SK-N-SH (cell line): ENCODE data around the gene COBL. TPM values are rescaled to one million over a fixed set of nuclear protein-coding genes. Genes with fewer than 3 reads are reported as not detected.

ENCODE experiments used
- CTCF ChIA-PET: fragments of 300-600, 350-600 bp; formaldehyde crosslinking; extraction: SDS; loops from one replicate; lab custom pipeline; 2021; lab: Yijun Ruan, JAX
- POLR2A ChIA-PET: fragments of 350-600 bp; sonication (Branson Sonifier 250); formaldehyde crosslinking; extraction: SDS; loops from one replicate; lab custom pipeline; 2020; ENCODE audit warnings: antibody characterized with exemption, inconsistent platforms; lab: Yijun Ruan, JAX
- DNase-seq: peaks from one replicate; pipeline ENCODE4 v3.0.0; 2012
- H2AFZ ChIP-seq: fragments of 200-600 bp; sonication (generic); 2 replicates; pipeline ENCODE4 v1.8.1; 2016; ENCODE audit warnings: antibody characterized with exemption, mild to moderate bottlenecking, low read depth
- H3F3A ChIP-seq: fragments of 200-600 bp; sonication (generic); replicated peaks from 2 replicates; pipeline ENCODE3; 2016; ENCODE audit warnings: antibody characterized with exemption, mild to moderate bottlenecking; ENCODE audit not compliant: insufficient read depth
- H3K27ac ChIP-seq, 2 experiments: fragments of 200-500 bp in 1 of 2; fragments of 200-600 bp in 1 of 2; sonication (Bioruptor generic) in 1 of 2; sonication (generic), shearing (Covaris generic) in 1 of 2; 2 replicates each; pipeline versions ENCODE4 v1.5.1 to v1.6.1; 2014 to 2016; ENCODE audit warnings: low read depth in 2 of 2, inconsistent platforms in 1 of 2, low read length in 1 of 2, mild to moderate bottlenecking in 1 of 2, mixed read lengths in 1 of 2
- H3K27me3 ChIP-seq: fragments of 200-600 bp; sonication (generic), shearing (Covaris generic); 2 replicates; pipeline ENCODE4 v1.6.1; 2016; ENCODE audit warnings: mixed run types; ENCODE audit not compliant: insufficient read depth
- H3K36me3 ChIP-seq, 2 experiments: fragments of 200-500 bp in 1 of 2; fragments of 200-600 bp in 1 of 2; sonication (Bioruptor generic) in 1 of 2; sonication (generic) in 1 of 2; replicated peaks in 1 of 2; 2 replicates each; pipeline versions ENCODE3 to v1.5.1; 2014 to 2016; ENCODE audit warnings: low read length in 1 of 2, mild to moderate bottlenecking in 1 of 2; ENCODE audit not compliant: insufficient read depth in 2 of 2, control insufficient read depth in 1 of 2
- H3K4me1 ChIP-seq, 2 experiments: fragments of 200-500 bp in 1 of 2; fragments of 200-600 bp in 1 of 2; sonication (Bioruptor generic) in 1 of 2; sonication (generic), shearing (Covaris generic) in 1 of 2; 2 replicates each; pipeline versions ENCODE4 v1.5.1 to v1.6.1; 2014 to 2016; ENCODE audit warnings: low read depth in 1 of 2, low read length in 1 of 2, mixed run types in 1 of 2; ENCODE audit not compliant: insufficient read depth in 2 of 2, control insufficient read depth in 1 of 2
- H3K4me2 ChIP-seq: fragments of 200-600 bp; sonication (generic), shearing (Covaris generic); 2 replicates; pipeline ENCODE4 v1.6.1; 2017; ENCODE audit warnings: mixed run types
- H3K4me3 ChIP-seq, 2 experiments: fragments of 200-500 bp in 1 of 2; fragments of 200-600 bp in 1 of 2; sonication (Bioruptor generic) in 1 of 2; sonication (generic), shearing (Covaris generic) in 1 of 2; 2 replicates each; pipeline versions ENCODE4 v1.5.1 to v1.8.1; 2014 to 2016; ENCODE audit warnings: low read depth in 2 of 2, inconsistent platforms in 1 of 2, low read length in 1 of 2, mild to moderate bottlenecking in 1 of 2, mixed read lengths in 1 of 2, moderate library complexity in 1 of 2
- H3K79me2 ChIP-seq: fragments of 200-600 bp; sonication (generic); 2 replicates; pipeline ENCODE4 v1.8.1; 2017; ENCODE audit warnings: mild to moderate bottlenecking; ENCODE audit not compliant: insufficient read depth
- H3K9ac ChIP-seq: fragments of 200-600 bp; sonication (generic); 2 replicates; pipeline ENCODE4 v1.6.1; 2017; ENCODE audit warnings: mixed run types
- H3K9me2 ChIP-seq: fragments of 200-600 bp; sonication (generic); 2 replicates; pipeline ENCODE4 v1.6.1; 2017; ENCODE audit warnings: mixed run types
- H3K9me3 ChIP-seq: fragments of 200-600 bp; sonication (generic); 2 replicates; pipeline ENCODE4 v1.6.1; 2017; ENCODE audit warnings: mixed run types, mild to moderate bottlenecking, moderate library complexity
- H4K20me1 ChIP-seq: fragments of 200-600 bp; sonication (generic); 2 replicates; pipeline ENCODE4 v1.6.1; 2017; ENCODE audit warnings: mild to moderate bottlenecking, mixed run types; ENCODE audit not compliant: insufficient read depth
- EZH2phosphoT487 ChIP-seq: fragments of 200-600 bp; sonication (generic); IDR thresholded peaks from 2 replicates; pipeline ENCODE4 v1.6.1; 2017; ENCODE audit warnings: low read depth, mixed run types, mild to moderate bottlenecking, antibody characterized with exemption, moderate library complexity, borderline replicate concordance
- FOSL2 ChIP-seq: IDR thresholded peaks from 2 replicates; pipeline ENCODE4 v1.4.0; 2012; ENCODE audit warnings: low read depth, mild to moderate bottlenecking, moderate library complexity, borderline replicate concordance
- MEF2A ChIP-seq: IDR thresholded peaks from 2 replicates; pipeline ENCODE4 v1.4.0; 2012; ENCODE audit warnings: low read depth, borderline replicate concordance
- RFX5 ChIP-seq: IDR thresholded peaks from 2 replicates; pipeline ENCODE4 v1.6.1; 2012; ENCODE audit warnings: mild to moderate bottlenecking, improper control_type of control experiment, low read length
- RXRA ChIP-seq: IDR thresholded peaks from 2 replicates; pipeline ENCODE4 v1.4.0; 2012; ENCODE audit warnings: low read depth, mild to moderate bottlenecking, borderline replicate concordance
- SMC3 ChIP-seq: IDR thresholded peaks from 2 replicates; pipeline ENCODE4 v1.6.1; 2012; ENCODE audit warnings: low read depth, low read length, improper control_type of control experiment
- TEAD4 ChIP-seq: IDR thresholded peaks from 2 replicates; pipeline ENCODE4 v1.4.0; 2012; ENCODE audit warnings: mild to moderate bottlenecking, borderline replicate concordance; ENCODE audit not compliant: insufficient read depth
- WGBS: methylation state at CpG from one replicate; pipeline ENCODE4 v1.1.6; 2017; ENCODE audit warnings: low lambda C conversion rate; 5-methylcytosine and 5-hydroxymethylcytosine counted together
- polyA plus RNA-seq, 3 experiments: library from polyadenylated mRNA; depleted of rRNA; stranded (reverse); fragments of >200 nt; gene quantifications; 2 replicates each; pipeline ENCODE4 v1.2.3, GENCODE V29; 2012
- TF ChIP-seq, protein P1 (sequence below): IDR thresholded peaks from 2 replicates; pipeline ENCODE4 v1.4.0; 2012; ENCODE audit warnings: low read depth, borderline replicate concordance
- TF ChIP-seq, protein P2 (sequence below): IDR thresholded peaks from 2 replicates; pipeline ENCODE4; 2012

Gene COBL
- polyA plus RNA-seq, 1 of the 3 experiments (the other 2 are of a cell fraction), result under 0.01 TPM

DNA sequence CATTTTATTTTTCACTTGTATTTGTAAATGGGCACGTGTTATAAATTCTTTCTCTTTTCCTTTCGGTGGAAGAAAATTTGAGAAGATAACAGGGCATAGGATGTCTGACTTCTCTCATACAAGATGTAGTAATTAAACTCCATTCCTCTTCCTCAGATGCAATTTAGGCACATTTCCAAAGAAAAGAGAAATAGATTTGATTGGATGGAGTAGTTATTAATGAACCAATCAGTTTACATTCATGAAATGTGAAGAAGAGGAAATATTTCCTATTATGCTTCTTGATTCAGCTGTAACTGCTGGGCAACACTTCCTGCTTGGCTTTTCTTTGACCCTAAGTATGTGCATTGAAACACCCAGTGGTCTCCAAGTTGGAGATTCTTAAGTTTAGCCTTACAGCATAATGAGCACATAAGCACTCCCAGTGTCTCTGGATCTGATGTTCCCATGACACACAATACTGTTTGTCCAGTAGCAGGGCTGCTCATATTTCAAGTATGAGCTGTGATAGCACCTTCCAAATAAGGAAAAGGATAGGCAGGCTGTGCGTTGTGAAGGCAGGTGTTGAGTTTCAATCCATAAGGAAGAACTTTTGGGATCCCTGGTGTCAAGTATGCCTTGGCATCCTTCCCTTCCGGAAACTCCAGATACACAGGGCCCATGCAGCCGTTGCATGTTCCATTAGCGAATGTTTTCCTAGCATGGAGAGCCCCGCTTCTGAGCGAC is 33.4 kb upstream of the COBL start:
- TF ChIP-seq MEF2A, result no peak
- TF ChIP-seq RFX5, result no peak
- no peak for TF ChIP-seq SMC3
- Histone ChIP-seq H3K9me2 (no peaks in the 10 kb centered on the region), H3K4me1 (no peaks in the 10 kb centered on the region), H3K4me3 (no peak overlapping the region), H3F3A (no peaks in the 10 kb centered on the region), H3K36me3 (no peaks in the 10 kb centered on the region), H3K9ac (no peak overlapping the region), H4K20me1 (no peaks in the 10 kb centered on the region), H3K4me2 (no peak overlapping the region), H3K9me3 (no peaks in the 10 kb centered on the region), H3K27me3 (no peaks in the 10 kb centered on the region), H3K79me2 (no peaks in the 10 kb centered on the region), H2AFZ (no peak overlapping the region), H3K27ac (no peak overlapping the region)
- DNase-seq, result no peak
- ChIA-PET POLR2A (no interaction called here), CTCF (interaction anchor here (2.5 to 8.6 kb wide), 2 partner anchors 17 to 188 kb away, joined by 12 to 76 read pairs; no protein-coding TSS in a partner anchor)
- WGBS, result 31% methylated on average over 8 of the region's 8 CpGs

DNA sequence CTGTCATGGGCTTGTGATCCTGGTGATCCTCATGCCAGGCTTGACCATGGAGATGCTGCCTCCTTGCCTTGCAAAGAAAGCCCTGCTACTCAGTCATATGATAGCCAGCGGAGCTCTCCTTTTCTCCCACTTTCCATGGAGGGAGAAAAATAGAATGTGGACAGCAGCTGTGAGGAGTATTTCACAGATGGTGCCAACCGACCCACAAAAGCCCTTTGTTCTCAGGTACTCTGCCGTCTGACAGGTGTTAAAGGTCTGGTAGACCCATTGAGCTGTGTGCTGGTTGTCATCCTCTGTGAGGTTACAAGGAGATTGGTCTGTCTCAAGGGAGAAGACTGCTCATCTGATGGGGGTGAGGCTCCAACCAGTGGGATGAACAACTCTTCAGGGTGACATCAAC is 29.5 kb upstream of the COBL start:
- H3K27ac ChIP-seq, result no peak overlapping the region
- 10% methylated on average over 3 of the region's 3 CpGs for WGBS
- H3K4me3 ChIP-seq, result no peak overlapping the region
- no peaks in the 10 kb centered on the region for H3K36me3 ChIP-seq
- no peaks in the 10 kb centered on the region for H3K79me2 ChIP-seq
- no peak overlapping the region for H3K9ac ChIP-seq
- H4K20me1 ChIP-seq, result no peaks in the 10 kb centered on the region
- TF ChIP-seq EZH2phosphoT487 (no peak), RXRA (no peak), FOSL2 (no peak), TEAD4 (no peak)
- TF ChIP-seq, protein P1, sequence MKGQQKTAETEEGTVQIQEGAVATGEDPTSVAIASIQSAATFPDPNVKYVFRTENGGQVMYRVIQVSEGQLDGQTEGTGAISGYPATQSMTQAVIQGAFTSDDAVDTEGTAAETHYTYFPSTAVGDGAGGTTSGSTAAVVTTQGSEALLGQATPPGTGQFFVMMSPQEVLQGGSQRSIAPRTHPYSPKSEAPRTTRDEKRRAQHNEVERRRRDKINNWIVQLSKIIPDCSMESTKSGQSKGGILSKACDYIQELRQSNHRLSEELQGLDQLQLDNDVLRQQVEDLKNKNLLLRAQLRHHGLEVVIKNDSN, result no peak
- TF ChIP-seq, protein P2, sequence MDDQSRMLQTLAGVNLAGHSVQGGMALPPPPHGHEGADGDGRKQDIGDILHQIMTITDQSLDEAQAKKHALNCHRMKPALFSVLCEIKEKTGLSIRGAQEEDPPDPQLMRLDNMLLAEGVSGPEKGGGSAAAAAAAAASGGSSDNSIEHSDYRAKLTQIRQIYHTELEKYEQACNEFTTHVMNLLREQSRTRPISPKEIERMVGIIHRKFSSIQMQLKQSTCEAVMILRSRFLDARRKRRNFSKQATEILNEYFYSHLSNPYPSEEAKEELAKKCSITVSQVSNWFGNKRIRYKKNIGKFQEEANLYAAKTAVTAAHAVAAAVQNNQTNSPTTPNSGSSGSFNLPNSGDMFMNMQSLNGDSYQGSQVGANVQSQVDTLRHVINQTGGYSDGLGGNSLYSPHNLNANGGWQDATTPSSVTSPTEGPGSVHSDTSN, result no peak
- TF ChIP-seq, all 33 proteins: peak for 0
- Histone ChIP-seq H2AFZ (no peak overlapping the region), H3K4me1 (no peaks in the 10 kb centered on the region), H3K27me3 (no peaks in the 10 kb centered on the region), H3K9me2 (no peaks in the 10 kb centered on the region), H3F3A (no peaks in the 10 kb centered on the region), H3K9me3 (no peaks in the 10 kb centered on the region), H3K4me2 (no peak overlapping the region)
- ChIA-PET POLR2A (no interaction called here), CTCF (interaction anchor here (1.4 to 3.9 kb wide), 3 partner anchors 21 to 185 kb away, joined by 5 to 21 read pairs (median 5); no protein-coding TSS in a partner anchor)
- DNase-seq, result no peak
